ENCODE data around the gene CYSLTR2. TPM values are rescaled to one million over a fixed set of nuclear protein-coding genes. Genes with fewer than 3 reads are reported as not detected.

Gene CYSLTR2
- total and polyA plus RNA-seq, 2 of the 8 experiments (the other 6 are each of a cell fraction or from before 2014, with no cell fraction given), result not detected

DNA sequence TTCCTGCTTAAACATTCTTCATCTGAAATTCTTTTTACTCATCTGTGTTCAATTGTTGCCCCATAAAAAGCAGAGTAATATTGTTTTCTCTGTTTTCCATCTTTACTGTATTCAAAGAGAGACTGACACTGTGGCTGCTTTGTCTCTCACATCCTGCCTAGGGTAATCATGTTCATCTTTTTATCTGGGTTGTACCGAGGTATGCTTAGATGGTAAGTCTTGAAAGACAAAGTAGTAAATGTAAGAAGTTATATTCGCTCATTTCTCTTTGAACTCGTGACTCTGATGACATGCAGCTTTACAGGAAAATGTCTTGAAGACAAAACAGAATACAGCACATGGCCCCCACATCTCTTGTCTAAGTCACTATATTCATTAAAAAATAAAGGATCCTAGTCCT is 20.0 kb upstream of the CYSLTR2 start:
- ChIA-PET CTCF (ENCODE audit: partially characterized antibody) (interaction anchor here (0.6 kb wide), 1 partner anchor 159 kb away, joined by 3 read pairs; no protein-coding TSS in a partner anchor), POLR2A (ENCODE audit: partially characterized antibody) (no interaction called here)
- no peak overlapping the region for H2AK5ac ChIP-seq (ENCODE audit: low read depth, low read length)
- no peak overlapping the region for H3K23ac ChIP-seq (ENCODE audit: insufficient read length)
- H3K79me2 ChIP-seq (ENCODE audit: control insufficient read depth in 1 of 2, insufficient read depth in 2 of 2, low read length in 2 of 2), result no peaks in the 10 kb centered on the region
- no peak overlapping the region for H3K9ac ChIP-seq (replicated peaks in 1 of 4; ENCODE audit: extremely low read depth in 1 of 4, low read depth in 3 of 4, low read length in 3 of 4)
- H3K4me2 ChIP-seq (ENCODE audit: insufficient read depth in 1 of 2, low read depth in 2 of 2, low read length in 2 of 2), result no peak overlapping the region
- no peak overlapping the region for H3K4me3 ChIP-seq (ENCODE audit: extremely low read depth in 1 of 4, insufficient read depth in 2 of 4, low read depth in 3 of 4, low read length in 4 of 4)
- H2AFZ ChIP-seq (ENCODE audit: low read length), result no peak overlapping the region
- no peak overlapping the region for H3K4ac ChIP-seq (replicated peaks; ENCODE audit: insufficient read length, low read depth, low read length)
- no peaks in the 10 kb centered on the region for H3K79me1 ChIP-seq (ENCODE audit: low read depth, low read length)
- H3K36me3 ChIP-seq (ENCODE audit: control insufficient read depth in 2 of 4, insufficient read depth in 4 of 4, low read length in 3 of 4), result no peaks in the 10 kb centered on the region
- WGBS, 2 experiments (ENCODE audit: extremely low coverage in 1 of 2, insufficient coverage in 1 of 2, insufficient read length in 1 of 2, insufficient replicate concordance in 2 of 2, low coverage in 1 of 2, low lambda C conversion rate in 2 of 2, missing lambda C conversion rate in 1 of 2), result 91% methylated on average over 3 of the region's 3 CpGs; no CpG with 5 or more reads in 1 of the 2 experiments
- no peak overlapping the region for H2BK120ac ChIP-seq (replicated peaks; ENCODE audit: low read depth, low read length)
- H3K27me3 ChIP-seq (replicated peaks in 1 of 4; ENCODE audit: control insufficient read depth in 3 of 4, extremely low read depth in 1 of 4, insufficient read depth in 3 of 4, low read length in 3 of 4), result no peaks in the 10 kb centered on the region
- no peak overlapping the region for H2BK12ac ChIP-seq (ENCODE audit: low read depth, low read length)
- H4K91ac ChIP-seq (replicated peaks; ENCODE audit: insufficient read length, low read length), result no peak overlapping the region
- no peak overlapping the region for H4K8ac ChIP-seq (ENCODE audit: extremely low read depth, insufficient read depth, low read length)
- DNase-seq (ENCODE audit: low read depth in 1 of 2, low spot score in 2 of 2) (no peak), FAIRE-seq (no peak)
- no peaks in the 10 kb centered on the region for H4K20me1 ChIP-seq (replicated peaks in 1 of 2; ENCODE audit: control insufficient read depth in 1 of 2, insufficient read depth in 2 of 2, low read length in 2 of 2)
- no peak overlapping the region for H2BK15ac ChIP-seq (ENCODE audit: low read length)
- H4K5ac ChIP-seq (ENCODE audit: insufficient read length, low read depth, low read length), result no peak overlapping the region
- peaks cover 9 to 11% of the 10 kb centered on the region in 2 experiments; a peak in 3 of 4 replicates for H3K9me3 ChIP-seq (ENCODE audit: insufficient read depth in 2 of 2, low read depth in 1 of 2, low read length in 1 of 2)
- no peak overlapping the region for H3K14ac ChIP-seq (ENCODE audit: insufficient read length)
- H3K23me2 ChIP-seq (ENCODE audit: low read depth, low read length), result no peaks in the 10 kb centered on the region
- H2BK5ac ChIP-seq (ENCODE audit: low read depth, low read length), result no peak overlapping the region
- no peak overlapping the region for H2BK20ac ChIP-seq (ENCODE audit: low read length)
- H3K56ac ChIP-seq (replicated peaks; ENCODE audit: insufficient read length, low read depth, low read length), result no peak overlapping the region
- no peak overlapping the region for H3K18ac ChIP-seq (ENCODE audit: extremely low read depth, low read length)
- no peaks in the 10 kb centered on the region for H3K4me1 ChIP-seq (replicated peaks in 1 of 4; ENCODE audit: control insufficient read depth in 3 of 4, insufficient read depth in 4 of 4, low read length in 3 of 4)
- no peak overlapping the region for H3K27ac ChIP-seq (ENCODE audit: low read depth, low read length)
- TF ChIP-seq, protein P1, sequence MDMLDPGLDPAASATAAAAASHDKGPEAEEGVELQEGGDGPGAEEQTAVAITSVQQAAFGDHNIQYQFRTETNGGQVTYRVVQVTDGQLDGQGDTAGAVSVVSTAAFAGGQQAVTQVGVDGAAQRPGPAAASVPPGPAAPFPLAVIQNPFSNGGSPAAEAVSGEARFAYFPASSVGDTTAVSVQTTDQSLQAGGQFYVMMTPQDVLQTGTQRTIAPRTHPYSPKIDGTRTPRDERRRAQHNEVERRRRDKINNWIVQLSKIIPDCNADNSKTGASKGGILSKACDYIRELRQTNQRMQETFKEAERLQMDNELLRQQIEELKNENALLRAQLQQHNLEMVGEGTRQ (IDR thresholded peaks at IDR 0.05; ENCODE audit: low read length), result no peak
- TF ChIP-seq RXRA (IDR thresholded peaks at IDR 0.05; ENCODE audit: insufficient read depth, low read depth, low read length), result no peak
- no peak for TF ChIP-seq POLR2A (IDR thresholded peaks at IDR 0.05; ENCODE audit: control extremely low read depth in 1 of 2, low read depth in 2 of 2, low read length in 2 of 2)
- no peak for TF ChIP-seq RFX5 (IDR thresholded peaks at IDR 0.05; ENCODE audit: borderline replicate concordance, low read depth, low read length)
- TF ChIP-seq CEBPB (IDR thresholded peaks at IDR 0.05; ENCODE audit: low read depth, low read length), result no peak
- no peak for TF ChIP-seq POLR2AphosphoS5 (IDR thresholded peaks at IDR 0.05; ENCODE audit: low read depth, low read length)
- no peak for TF ChIP-seq GABPA (IDR thresholded peaks at IDR 0.05; ENCODE audit: borderline replicate concordance, insufficient read depth, low read length)
- no peak for TF ChIP-seq HDAC6 (IDR thresholded peaks at IDR 0.05; ENCODE audit: low read depth, low read length)
- no peak for TF ChIP-seq EGR1 (IDR thresholded peaks at IDR 0.05; ENCODE audit: borderline replicate concordance, low read depth, low read length)
- TF ChIP-seq SP1 (IDR thresholded peaks at IDR 0.05; ENCODE audit: low read depth, low read length), result no peak
- TF ChIP-seq, protein P2, sequence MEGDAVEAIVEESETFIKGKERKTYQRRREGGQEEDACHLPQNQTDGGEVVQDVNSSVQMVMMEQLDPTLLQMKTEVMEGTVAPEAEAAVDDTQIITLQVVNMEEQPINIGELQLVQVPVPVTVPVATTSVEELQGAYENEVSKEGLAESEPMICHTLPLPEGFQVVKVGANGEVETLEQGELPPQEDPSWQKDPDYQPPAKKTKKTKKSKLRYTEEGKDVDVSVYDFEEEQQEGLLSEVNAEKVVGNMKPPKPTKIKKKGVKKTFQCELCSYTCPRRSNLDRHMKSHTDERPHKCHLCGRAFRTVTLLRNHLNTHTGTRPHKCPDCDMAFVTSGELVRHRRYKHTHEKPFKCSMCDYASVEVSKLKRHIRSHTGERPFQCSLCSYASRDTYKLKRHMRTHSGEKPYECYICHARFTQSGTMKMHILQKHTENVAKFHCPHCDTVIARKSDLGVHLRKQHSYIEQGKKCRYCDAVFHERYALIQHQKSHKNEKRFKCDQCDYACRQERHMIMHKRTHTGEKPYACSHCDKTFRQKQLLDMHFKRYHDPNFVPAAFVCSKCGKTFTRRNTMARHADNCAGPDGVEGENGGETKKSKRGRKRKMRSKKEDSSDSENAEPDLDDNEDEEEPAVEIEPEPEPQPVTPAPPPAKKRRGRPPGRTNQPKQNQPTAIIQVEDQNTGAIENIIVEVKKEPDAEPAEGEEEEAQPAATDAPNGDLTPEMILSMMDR (IDR thresholded peaks at IDR 0.05; ENCODE audit: control extremely low read depth in 1 of 3, insufficient read depth in 1 of 3, low read depth in 1 of 3, low read length in 3 of 3), result no peak
- TF ChIP-seq BRCA1 (IDR thresholded peaks at IDR 0.05; ENCODE audit: low read depth, low read length), result no peak
